HG03196 (cell line): Measurements from ENCODE around the gene HSPB9.

Source experiments
- ATAC-seq: cut with Tn5 transposase; IDR thresholded peaks from one replicate; pipeline ENCODE4 v1.9.1; 2021; ENCODE audit not compliant: unreplicated experiment

The HSPB9 gene, protein sequence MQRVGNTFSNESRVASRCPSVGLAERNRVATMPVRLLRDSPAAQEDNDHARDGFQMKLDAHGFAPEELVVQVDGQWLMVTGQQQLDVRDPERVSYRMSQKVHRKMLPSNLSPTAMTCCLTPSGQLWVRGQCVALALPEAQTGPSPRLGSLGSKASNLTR

DNA sequence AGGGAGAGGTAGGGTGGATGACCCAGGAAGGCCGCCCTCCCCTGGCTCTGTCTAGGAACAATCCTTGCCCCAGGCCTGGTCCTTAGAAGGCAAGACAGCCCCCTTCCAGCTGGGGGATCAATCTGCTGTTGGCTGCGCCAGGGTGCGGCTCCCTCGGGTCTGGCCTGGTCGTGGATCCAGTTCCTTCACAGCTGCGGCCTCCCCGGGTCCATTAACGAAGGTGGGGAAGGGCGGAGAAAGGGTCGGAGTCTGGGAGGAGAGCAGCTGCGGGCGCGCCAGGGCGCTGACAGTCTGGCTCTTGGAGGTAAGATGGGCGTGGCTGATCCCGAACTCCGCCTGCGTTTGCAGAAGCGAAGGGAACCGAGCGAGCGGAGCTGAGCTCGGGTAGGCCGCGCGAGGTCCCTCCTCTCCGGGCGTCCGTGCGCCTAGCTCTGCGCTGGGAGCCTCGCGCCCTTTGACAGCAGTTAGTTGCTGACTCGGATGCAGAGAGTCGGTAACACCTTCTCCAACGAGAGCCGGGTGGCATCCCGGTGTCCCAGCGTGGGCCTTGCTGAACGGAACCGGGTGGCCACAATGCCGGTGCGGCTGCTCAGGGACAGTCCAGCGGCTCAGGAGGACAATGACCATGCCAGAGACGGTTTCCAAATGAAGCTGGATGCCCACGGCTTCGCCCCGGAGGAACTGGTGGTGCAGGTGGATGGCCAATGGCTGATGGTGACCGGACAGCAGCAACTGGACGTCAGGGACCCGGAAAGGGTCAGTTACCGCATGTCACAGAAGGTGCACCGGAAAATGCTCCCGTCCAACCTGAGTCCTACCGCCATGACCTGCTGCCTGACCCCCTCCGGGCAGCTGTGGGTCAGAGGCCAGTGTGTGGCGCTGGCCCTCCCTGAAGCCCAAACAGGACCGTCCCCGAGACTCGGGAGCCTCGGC lies at the start of gene HSPB9:
TSS of gene HSPB9 (plus strand) at position 434 of the 933 bp plus-strand sequence. CDS start at position 481, 47 bp downstream.
- no peak for ATAC-seq

DNA sequence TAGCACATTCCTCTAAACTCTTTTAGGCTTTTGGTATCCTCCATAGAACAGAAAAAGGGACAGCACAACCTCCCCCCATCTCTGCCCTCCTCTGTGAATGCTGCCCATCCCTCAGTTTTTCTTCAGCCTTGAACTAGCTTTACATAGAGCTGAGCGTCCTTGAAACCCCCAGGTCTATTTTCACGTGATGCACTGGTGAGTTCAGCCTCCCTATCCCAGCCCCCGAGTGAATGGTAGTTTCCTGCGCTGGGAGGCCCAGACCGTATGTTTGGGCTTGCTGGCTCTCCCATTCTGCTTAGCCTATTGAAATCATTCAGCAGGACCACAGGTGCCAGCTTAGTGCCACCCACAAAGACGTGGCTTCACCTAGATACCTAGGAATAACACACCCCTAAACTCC lies 46.8 kb upstream of the HSPB9 start:
- ATAC-seq: no peak

DNA sequence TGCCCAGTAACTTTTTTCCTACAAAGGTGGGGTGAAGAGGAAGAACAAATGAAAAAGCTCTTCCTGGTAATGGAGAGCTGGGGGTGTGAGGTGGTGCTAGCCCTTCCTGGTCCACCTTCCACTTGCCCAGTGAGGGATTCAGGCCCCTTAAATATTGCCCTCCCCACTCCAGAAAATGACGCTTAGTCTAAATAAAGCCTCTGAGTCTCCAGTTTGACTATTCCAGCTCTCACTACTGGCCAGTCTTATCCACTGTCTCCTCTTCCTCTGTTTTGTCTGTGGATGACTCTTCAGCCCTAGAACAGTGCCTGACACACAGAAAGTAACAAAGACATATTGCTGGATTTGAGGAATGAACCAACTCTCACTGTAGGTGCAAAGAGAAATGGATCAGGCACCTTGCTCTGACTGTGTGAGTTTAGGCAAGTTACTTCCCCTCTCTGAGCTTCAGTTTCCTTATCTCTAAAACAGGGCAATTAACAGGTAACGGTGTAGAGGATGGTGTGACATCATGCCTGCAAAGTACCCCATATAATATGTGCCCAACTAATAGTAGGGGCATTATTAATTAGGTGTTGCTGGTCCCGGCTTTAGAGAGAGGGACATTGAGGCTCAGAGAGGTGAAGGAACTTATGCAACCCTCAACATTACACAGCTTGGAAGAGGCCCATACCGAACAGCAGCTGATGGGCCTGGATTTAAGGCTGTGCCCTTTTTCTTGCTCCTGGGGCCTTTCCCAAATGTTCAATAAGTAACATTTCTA lies 45.6 kb upstream of the HSPB9 start:
- no peak for ATAC-seq

DNA sequence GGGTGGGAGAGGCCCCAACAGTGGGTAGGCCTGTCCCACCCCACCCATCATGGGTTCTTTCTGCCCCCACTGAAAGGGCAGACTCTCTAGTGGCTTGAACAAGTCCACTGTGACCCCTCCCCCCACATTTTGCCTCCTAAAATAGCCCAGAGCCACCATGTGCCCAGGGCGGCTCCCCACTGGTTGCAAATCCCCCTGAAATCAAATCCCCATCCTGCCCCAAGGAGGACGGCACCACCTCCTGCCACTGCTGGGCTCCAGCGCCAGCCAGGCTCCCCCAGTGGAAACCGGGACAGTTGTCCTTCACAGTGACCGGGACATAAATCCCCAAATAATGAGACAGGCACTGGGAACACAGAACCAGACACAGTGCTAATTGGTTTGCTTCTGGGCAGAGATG lies 44.8 kb upstream of the HSPB9 start:
- ATAC-seq: no peak

DNA sequence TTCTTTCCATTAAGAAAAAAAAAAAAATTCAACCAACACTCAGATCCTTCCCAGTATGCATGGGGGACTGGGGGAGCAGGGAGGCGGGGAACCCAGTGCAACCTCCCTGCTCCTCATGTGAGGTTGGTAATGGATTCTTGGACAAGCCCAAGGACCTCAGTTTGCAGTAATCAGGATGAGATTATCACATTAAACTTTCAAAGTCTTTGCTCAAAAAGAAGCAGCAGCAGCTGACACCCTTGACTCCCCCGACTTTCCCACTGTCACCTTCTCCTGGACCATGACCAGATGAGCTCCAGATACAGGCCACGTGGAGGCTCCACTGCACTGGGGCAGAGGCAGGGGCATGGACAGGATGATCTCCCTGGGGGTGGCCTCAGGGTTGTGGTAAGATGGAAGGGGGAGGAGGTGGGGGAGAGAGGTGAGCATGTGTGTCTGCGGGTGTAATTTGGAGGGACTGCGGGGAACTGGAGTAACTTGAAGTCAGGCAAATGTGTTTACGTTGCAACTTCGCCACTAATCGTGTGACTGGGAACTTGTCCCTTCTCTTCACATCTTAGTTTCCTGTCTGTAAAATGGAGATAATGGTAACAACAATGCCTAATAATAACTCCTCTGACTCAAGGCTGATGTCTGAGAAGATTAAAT lies 44.1 kb upstream of the HSPB9 start:
- ATAC-seq: no peak

DNA sequence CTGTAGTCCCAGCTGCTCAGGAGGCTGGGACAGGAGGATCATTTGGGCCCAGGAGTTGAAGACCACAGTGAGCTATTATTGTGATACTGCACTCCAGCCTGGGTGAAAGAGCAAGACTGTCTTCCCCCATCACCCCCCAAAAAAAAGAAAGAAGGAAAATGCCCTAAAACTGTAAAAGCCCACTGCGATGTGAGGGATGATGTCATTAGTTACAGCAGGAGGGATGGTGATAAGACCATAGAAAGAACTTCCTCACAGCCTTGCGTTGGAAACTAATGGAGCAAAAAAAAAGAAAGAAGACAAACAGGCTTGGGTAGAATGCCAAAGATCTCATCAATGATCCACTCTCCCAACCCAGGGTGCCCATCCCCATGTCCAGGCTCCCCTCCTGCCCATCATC lies 43.1 kb upstream of the HSPB9 start:
- ATAC-seq: no peak

DNA sequence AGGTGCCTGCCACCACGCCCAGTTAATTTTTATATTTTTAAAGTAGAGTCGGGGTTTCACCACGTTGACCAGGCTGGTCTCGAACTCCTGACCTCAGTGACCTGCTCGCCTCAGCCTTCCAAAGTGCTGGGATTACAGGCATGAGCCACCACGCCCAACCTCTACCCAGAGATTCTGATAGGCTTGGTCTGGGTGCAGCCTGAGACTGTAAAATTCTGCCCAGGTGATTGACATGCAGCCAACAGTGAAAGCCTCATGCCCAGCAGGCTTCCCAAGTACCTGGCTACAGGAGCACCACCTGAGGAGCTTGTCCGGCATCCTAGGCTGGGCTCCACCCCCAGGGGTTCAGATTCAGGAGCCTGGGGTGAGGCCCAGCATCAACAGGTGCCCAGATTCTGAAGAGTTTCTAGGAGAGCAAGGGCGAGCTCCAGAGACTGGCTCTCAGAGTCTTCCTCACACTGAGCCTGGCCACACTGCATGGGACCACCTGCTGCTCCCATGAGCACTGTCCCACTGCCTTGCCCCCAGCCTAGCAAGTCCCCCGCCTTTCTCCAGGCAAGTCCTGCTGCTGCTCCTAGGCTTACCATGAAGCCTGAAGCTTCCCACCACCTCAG lies 41.0 kb upstream of the HSPB9 start:
- ATAC-seq: no peak

DNA sequence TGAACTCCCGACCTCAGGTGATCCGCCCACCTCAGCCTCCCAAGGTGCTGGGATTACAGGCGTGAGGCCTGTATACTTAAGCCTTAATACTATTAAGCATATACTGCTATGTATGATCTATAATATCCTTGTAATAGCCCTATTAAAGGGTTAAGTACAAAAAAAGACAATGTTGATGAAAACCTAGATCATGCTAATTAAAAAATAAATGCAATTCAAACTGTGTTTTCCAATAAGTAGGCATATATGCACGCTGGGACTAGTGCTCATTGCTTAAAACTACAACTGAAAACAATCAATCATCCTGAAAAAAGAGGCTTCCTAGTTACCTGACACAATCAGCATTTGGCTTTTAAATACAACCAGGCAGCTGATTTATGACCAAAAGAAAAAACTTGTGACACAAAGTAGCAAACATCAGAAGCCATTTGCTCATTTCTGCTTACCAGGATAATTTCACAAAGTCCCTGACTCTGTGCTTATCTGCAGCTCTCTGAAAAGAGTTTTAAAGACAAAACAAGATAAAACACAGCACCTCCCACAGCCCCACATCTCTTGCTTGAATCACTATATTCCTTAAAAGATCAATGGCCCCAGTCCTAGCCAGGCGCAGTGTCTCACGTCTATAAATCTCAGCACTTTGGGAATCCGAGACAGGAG lies 35.4 kb upstream of the HSPB9 start:
- no peak for ATAC-seq

DNA sequence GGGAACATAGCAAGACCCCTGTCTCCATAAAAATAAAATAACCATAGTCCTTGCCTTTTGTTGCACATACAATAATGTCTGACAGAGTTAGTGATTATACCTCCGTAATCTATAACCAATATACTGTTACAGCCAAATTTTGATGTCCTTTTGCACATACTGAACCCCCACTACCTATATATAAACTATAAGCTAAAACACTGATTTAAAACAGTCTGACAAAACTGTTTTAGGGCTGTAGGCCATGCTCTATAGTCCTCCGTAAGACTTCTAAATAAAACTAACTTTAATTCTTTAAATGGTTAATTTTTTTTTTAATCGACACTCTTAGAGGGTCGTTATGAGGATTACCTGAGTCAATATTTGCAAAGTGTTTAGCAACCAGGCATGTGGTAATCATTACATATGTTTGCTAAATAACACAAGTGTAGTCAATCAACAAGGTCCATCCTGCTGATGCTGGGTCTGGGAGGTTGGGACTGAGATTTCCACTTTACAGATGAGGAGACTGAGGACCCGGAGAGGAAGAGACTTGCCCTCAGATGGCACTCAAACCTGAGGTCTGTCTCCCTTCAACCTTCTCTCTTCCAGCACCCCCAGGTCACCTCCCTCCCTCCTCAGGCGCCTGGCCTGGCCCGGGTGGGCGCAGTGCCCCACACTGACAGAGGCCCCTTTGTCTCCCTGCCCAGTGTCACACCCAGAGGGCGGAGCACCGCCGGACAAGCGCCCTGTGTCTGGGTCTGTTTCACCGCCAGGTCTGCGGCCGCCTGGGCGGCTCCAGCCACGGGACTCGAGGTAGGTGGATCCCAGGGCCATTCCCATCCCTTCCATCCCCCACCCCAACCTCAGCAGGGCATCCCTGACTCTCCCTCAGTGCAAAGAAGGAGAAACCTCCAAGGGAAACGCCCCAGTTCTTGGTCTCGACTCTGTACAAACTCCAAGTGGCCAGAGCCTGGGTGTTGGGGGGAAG lies 34.6 kb upstream of the HSPB9 start:
- ATAC-seq: no peak

DNA sequence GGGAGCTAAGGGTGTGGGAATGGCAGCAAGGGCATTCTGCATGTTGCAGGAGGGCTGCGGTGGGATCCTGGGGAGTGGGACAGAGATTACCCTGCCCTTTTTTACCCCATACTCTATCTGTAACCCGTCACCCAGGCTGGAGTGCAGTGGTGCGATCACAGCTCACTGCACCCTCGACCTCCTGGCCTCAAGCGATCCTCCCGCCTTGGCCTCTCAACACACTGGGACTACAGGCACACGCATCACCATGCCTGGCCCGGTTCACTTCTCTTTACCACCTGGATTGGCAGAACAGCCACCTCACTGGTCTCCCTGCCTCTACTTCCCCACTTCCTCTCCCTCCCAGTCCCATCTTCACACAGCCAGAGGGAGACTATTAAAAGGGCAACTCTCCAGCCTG lies 33.9 kb upstream of the HSPB9 start:
- no peak for ATAC-seq

DNA sequence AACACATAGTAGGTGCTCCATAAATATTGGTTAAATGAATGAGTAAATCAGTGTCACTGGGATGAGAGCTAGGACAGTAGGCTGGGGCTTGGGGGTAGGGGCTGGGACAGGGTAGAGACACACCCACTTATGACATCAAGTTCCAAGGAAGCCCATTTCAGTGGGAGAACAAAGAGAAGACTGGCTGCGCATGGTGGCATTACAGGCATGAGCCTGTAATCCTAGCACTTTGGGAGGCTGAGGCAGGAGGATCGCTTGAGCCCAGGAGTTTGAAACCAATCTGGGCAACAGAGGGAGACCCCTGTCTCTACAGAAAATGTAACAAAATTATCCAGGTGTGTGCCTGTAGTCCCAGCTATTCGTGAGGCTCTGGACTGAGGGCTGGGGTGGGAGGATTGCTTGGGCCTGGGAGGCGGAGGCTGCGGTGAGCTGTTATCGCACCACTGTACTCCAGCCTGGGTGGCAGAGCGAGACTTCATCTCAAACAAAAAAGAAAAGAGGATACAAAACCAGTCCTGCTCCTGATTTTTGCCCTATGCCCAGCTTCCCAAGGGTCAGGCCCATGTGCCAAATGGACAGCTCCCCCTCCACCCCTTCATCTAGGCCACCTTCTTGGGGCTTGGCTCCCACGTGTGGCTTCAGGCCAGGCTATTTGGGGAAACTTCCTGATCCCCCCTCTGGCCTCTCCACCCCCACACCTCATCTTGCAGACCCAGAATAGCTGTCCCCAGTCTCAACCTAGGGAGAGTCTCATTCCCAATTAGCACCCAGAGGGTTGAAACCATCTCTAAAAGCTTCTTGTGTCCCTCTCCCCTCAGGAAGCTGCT lies 31.4 kb upstream of the HSPB9 start:
- no peak for ATAC-seq

DNA sequence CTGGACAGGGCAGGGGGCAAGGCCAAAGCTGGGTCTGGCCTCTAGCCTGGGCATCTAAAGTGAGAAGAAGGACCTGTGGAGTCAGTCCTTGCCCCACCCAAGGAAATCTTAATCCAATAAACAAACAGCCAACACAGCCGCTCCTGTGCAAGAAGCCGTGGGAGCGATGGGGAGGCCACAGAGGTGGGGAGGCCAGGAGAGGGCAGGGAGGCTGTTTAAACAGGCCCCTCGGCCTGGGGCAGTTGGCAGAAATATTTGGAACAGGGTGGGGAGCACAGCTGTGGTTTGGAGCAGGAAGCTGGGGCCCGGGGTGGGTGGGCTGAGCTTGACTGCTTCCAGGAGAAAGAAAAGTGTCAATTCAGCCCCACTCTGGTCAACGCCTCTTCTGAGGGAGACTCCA lies 29.7 kb upstream of the HSPB9 start:
- ATAC-seq: no peak

DNA sequence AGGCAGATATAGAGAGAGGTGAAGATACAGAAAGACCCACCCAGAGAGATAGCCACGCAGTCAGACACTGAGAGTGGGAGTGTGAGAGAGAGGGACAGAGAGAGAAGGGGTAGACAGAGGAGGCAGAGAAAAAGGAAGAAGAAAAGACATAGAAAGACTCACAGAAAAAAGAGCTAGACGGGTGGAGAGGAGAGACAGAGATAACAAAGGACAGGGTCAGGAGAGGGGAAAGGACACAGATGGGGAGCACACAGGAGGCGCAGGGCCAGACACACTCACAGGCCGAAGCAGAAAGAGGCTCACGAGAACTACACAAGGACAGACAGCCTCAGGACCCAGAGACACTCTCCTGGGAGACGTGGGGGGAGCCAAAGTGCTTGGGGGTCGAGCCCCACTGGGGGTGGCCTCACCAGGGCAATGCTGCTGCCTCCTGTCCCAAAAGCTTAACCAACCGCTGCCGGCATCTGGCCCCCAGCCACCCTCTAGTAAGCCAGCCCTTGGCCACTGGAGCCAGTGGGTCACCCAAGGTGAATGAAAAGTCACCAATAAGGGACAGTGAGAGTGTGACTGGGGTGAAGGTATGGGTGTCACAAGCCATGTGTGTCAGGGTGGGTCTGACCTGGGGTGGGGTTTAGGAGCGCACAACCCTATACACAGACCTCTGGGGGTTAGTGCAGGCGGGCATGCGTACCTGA lies 28.1 kb upstream of the HSPB9 start:
- no peak for ATAC-seq

DNA sequence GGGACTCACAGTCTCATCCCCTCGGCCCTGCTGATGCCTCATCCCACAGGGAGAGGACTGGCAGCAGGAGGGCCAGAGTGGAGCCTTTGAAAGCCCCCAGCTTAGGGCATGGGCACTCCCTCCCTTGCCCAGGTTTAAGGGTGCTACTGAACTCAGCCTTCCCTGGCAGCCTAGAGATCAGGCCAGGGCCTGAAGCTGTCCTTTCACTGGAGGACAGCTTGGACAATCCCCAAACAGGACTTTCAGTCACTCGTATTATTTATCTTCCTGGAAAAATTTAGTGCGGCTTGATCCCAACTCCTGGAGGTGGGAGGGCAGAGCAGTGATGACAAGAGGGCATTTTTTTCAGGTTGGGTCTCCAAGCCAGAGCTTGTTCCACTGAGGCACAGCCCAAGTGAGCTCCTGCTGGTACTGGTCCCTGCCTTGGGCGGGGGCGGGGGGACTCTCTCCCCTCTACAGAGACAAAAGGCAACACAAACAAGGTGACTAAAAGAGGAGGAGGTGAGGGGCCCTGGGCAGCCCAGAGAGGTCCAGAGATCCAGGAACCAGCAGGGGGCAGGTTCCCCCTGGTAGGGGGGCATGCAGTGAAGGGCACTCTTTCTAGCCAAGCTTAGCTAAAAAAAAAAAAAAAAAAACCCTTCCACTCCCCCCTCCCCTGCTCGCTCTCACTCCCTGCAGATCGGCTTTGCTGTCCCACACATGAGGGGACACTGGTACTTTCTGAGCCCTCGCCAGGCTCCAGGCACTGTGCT lies 26.1 kb upstream of the HSPB9 start:
- no peak for ATAC-seq

DNA sequence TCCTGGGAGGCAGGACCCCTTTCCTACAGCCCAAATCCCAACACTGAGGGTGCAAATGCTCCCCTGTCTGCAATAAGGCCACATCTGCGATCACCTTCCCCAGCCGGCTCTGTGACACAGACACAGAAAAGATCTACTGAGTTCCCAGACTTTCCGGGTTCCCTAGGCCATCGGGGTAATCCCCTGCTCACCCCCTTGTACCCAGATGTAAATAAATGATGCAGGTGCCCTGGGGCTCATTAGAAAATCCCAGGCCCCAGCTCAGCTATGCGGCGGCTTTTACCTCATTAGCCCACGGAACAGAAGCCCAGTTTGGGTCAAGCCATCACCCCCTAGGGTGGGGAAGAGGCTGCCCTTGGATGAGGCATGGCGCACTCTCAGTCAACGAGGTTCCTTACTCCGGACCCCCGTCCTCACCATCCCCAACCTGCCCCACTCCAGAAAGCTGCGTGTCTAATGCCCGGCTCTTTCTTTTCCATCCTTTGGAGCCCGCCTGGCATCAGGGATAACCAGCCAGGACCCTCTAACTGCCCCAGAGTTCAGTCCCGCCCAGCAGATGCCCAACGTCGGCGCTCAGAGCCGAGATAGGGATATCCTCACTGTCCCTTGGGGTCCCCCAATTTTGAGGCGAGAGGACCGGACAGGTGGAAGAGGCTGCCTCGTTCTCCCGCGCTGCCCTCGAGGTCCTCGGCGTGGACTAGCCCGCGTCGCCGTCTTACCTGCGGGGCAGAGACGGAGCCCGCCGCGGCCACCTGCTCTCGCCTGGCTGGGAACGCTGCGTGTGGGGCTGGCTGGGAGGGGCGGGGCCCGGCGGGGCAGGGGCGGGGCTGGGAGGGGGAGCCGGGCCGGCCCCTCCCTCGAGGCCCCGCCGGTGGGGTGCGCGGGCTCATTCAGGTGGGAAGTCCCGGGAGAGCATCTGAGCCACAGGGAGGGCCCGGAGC lies 24.6 kb upstream of the HSPB9 start, which contains the start of gene ZNF385C:
TSS of gene ZNF385C (minus strand) at position 783 of the 941 bp plus-strand sequence. CDS start 35,417 bp downstream, outside the sequence.
- no peak for ATAC-seq
